ENCODE data around the gene CDC42EP5. TPM values are rescaled to one million over a fixed set of nuclear protein-coding genes. Genes with fewer than 3 reads are reported as not detected.

The CDC42EP5 gene
- polyA plus RNA-seq, 1 of the 3 experiments (the other 2 are of a cell fraction), result 13.5 TPM

DNA sequence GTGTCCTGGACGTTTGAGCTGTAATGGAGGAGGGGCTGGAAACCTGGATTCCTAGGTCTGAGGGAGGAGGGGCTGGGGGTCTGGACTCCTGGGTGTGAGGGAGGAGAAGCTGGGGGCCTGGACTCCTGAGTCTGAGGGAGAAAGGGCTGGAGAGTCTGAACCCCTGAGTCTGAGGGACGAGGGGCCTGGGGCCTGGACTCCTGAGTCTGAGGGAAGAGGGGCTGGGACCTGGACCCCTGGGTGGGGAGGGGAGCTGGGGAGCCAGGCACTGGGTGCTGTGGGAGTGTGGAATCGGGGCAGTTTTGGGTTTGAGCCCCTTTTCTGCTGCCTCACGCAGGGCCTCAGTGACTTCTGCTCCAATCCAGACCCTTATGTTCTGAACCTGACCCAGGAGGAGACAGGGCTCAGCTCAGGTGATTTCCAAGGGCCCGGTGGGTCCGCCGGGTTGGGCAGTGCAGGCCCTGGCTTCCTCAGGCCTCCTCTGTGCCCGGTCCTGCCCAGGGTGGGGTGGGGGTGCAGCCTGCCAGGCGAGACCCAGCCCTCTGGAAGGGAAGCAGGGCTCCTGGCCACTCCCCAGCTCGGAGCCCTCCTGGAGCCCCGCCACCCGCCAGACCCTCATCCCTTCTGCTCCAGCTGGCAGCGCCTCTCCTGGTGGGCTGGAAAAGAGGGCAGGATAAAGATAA is 43.4 kb downstream of the CDC42EP5 start:
- H3K4me1 ChIP-seq (ENCODE audit: control insufficient read depth in 1 of 2, insufficient read depth in 2 of 2, low read depth in 1 of 2, low read length in 1 of 2), result peaks cover 0 to 12% of the 10 kb centered on the region in 2 experiments; a peak in 1 of 4 replicates
- no peak for TF ChIP-seq FOSL2 (IDR thresholded peaks at IDR 0.05; ENCODE audit: borderline replicate concordance, low read depth)
- no peak for TF ChIP-seq TEAD4 (IDR thresholded peaks at IDR 0.05; ENCODE audit: borderline replicate concordance, insufficient read depth)
- no peak for TF ChIP-seq CHD2 (IDR thresholded peaks at IDR 0.05; ENCODE audit: low read length, partially characterized antibody)
- TF ChIP-seq, protein P1, sequence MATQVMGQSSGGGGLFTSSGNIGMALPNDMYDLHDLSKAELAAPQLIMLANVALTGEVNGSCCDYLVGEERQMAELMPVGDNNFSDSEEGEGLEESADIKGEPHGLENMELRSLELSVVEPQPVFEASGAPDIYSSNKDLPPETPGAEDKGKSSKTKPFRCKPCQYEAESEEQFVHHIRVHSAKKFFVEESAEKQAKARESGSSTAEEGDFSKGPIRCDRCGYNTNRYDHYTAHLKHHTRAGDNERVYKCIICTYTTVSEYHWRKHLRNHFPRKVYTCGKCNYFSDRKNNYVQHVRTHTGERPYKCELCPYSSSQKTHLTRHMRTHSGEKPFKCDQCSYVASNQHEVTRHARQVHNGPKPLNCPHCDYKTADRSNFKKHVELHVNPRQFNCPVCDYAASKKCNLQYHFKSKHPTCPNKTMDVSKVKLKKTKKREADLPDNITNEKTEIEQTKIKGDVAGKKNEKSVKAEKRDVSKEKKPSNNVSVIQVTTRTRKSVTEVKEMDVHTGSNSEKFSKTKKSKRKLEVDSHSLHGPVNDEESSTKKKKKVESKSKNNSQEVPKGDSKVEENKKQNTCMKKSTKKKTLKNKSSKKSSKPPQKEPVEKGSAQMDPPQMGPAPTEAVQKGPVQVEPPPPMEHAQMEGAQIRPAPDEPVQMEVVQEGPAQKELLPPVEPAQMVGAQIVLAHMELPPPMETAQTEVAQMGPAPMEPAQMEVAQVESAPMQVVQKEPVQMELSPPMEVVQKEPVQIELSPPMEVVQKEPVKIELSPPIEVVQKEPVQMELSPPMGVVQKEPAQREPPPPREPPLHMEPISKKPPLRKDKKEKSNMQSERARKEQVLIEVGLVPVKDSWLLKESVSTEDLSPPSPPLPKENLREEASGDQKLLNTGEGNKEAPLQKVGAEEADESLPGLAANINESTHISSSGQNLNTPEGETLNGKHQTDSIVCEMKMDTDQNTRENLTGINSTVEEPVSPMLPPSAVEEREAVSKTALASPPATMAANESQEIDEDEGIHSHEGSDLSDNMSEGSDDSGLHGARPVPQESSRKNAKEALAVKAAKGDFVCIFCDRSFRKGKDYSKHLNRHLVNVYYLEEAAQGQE (IDR thresholded peaks at IDR 0.05; ENCODE audit: low read depth, low read length), result no peak
- TF ChIP-seq GATA2 (CRISPR knock-in tag; IDR thresholded peaks at IDR 0.05), result no peak
- TF ChIP-seq RCOR1 (IDR thresholded peaks at IDR 0.05; ENCODE audit: low read length), result no peak
- TF ChIP-seq PBX3 (IDR thresholded peaks at IDR 0.05), result no peak
- no peak for TF ChIP-seq FOXM1 (IDR thresholded peaks at IDR 0.05; ENCODE audit: low read depth)
- TF ChIP-seq, protein P2, sequence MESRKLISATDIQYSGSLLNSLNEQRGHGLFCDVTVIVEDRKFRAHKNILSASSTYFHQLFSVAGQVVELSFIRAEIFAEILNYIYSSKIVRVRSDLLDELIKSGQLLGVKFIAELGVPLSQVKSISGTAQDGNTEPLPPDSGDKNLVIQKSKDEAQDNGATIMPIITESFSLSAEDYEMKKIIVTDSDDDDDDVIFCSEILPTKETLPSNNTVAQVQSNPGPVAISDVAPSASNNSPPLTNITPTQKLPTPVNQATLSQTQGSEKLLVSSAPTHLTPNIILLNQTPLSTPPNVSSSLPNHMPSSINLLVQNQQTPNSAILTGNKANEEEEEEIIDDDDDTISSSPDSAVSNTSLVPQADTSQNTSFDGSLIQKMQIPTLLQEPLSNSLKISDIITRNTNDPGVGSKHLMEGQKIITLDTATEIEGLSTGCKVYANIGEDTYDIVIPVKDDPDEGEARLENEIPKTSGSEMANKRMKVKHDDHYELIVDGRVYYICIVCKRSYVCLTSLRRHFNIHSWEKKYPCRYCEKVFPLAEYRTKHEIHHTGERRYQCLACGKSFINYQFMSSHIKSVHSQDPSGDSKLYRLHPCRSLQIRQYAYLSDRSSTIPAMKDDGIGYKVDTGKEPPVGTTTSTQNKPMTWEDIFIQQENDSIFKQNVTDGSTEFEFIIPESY (IDR thresholded peaks at IDR 0.05; ENCODE audit: borderline replicate concordance, low read depth), result no peak
- no peak for TF ChIP-seq IRF3 (IDR thresholded peaks at IDR 0.05; ENCODE audit: low read depth, low read length)
- no peak for TF ChIP-seq YY1 (IDR thresholded peaks at IDR 0.05; ENCODE audit: low read depth)
- TF ChIP-seq, protein P3, sequence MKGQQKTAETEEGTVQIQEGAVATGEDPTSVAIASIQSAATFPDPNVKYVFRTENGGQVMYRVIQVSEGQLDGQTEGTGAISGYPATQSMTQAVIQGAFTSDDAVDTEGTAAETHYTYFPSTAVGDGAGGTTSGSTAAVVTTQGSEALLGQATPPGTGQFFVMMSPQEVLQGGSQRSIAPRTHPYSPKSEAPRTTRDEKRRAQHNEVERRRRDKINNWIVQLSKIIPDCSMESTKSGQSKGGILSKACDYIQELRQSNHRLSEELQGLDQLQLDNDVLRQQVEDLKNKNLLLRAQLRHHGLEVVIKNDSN (IDR thresholded peaks at IDR 0.05; ENCODE audit: borderline replicate concordance, low read depth), result no peak
- no peak for TF ChIP-seq JUND (IDR thresholded peaks at IDR 0.05)
- TF ChIP-seq MAX (IDR thresholded peaks at IDR 0.05; ENCODE audit: low read depth), result no peak
- TF ChIP-seq EZH2phosphoT487 (IDR thresholded peaks at IDR 0.05; ENCODE audit: borderline replicate concordance, low read depth), result no peak
- ChIA-PET CTCF (interaction anchor here (1.0 to 2.0 kb wide), 5 partner anchors 9 to 105 kb away, joined by 3 to 9 read pairs (median 4); no protein-coding TSS in a partner anchor), POLR2A (interaction anchor here (1.2 kb wide), 1 partner anchor 19 kb away, joined by 4 read pairs; the partner anchor contains the start of gene LENG8)
- no peak overlapping the region for H2AFZ ChIP-seq (ENCODE audit: low read depth)
- no peaks in the 10 kb centered on the region for H3K9me3 ChIP-seq
- no peak overlapping the region for H3K27ac ChIP-seq (ENCODE audit: low read depth in 2 of 2, low read length in 1 of 2)
- H3K9me2 ChIP-seq, result no peaks in the 10 kb centered on the region
- H3K4me2 ChIP-seq, result no peak overlapping the region
- no peaks in the 10 kb centered on the region for H3F3A ChIP-seq (replicated peaks; ENCODE audit: insufficient read depth)
- H4K20me1 ChIP-seq (ENCODE audit: insufficient read depth), result 0 out of 2 replicates have a peak, but pooled peaks cover under 1% of the 10 kb centered on the region
- 16% methylated on average over 11 of the region's 13 CpGs for WGBS (ENCODE audit: low lambda C conversion rate)
- H3K9ac ChIP-seq, result no peak overlapping the region
- no peak overlapping the region for H3K4me3 ChIP-seq (ENCODE audit: low read depth in 2 of 2, low read length in 1 of 2)
- peaks cover 56% of the 10 kb centered on the region for H3K27me3 ChIP-seq (ENCODE audit: insufficient read depth)
- H3K79me2 ChIP-seq (ENCODE audit: insufficient read depth), result no peaks in the 10 kb centered on the region
- DNase-seq, result peak; percentile 66
- no peaks in the 10 kb centered on the region for H3K36me3 ChIP-seq (replicated peaks in 1 of 2; ENCODE audit: control insufficient read depth in 1 of 2, insufficient read depth in 2 of 2, low read length in 1 of 2)
